Measurements from ENCODE around the gene TMPO.
"Not testable (repeated sequence)": the region's sequence is repeated elsewhere in the genome, so short reads cannot be mapped to it uniquely, and the experiment has no call there.

TMPO gene, protein sequence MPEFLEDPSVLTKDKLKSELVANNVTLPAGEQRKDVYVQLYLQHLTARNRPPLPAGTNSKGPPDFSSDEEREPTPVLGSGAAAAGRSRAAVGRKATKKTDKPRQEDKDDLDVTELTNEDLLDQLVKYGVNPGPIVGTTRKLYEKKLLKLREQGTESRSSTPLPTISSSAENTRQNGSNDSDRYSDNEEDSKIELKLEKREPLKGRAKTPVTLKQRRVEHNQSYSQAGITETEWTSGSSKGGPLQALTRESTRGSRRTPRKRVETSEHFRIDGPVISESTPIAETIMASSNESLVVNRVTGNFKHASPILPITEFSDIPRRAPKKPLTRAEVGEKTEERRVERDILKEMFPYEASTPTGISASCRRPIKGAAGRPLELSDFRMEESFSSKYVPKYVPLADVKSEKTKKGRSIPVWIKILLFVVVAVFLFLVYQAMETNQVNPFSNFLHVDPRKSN

DNA sequence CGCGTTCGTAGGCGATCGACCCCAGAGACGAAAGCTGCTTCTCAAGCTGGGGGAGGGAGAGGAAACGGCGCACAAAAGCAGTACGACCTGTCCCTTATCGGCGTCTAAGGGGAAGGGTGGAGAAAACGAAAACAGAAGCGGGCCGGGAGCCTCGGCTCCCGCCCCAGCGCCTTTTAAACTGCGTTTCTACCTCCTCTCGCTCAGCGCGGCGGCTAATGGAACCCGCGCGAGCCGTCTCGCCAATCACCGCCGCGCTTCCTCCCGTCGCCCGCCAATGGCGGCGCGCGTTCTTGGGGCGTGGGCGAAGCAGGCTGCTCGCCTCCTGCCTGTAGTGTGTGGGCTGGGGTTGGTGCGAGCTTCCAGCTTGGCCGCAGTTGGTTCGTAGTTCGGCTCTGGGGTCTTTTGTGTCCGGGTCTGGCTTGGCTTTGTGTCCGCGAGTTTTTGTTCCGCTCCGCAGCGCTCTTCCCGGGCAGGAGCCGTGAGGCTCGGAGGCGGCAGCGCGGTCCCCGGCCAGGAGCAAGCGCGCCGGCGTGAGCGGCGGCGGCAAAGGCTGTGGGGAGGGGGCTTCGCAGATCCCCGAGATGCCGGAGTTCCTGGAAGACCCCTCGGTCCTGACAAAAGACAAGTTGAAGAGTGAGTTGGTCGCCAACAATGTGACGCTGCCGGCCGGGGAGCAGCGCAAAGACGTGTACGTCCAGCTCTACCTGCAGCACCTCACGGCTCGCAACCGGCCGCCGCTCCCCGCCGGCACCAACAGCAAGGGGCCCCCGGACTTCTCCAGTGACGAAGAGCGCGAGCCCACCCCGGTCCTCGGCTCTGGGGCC lies at the start of gene TMPO:
TMPO (plus strand) TSS at position 304 of the 824 bp plus-strand sequence; CDS start at position 582, 278 bp downstream.
- DNase-seq = peak; percentile 72

- no peak for DNase-seq
Observed at GRCh38 chr12:98465950-98466602, 49.3 kb upstream of the TMPO start.

GRCh38 chr12:98466640-98467400 lies 48.6 kb upstream of the TMPO start:
- DNase-seq = no peak

GRCh38 chr12:98469109-98469508 lies 46.3 kb upstream of the TMPO start:
- DNase-seq = no peak

- no peak for DNase-seq
Observed at GRCh38 chr12:98470469-98471082, 44.8 kb upstream of the TMPO start.

GRCh38 chr12:98471085-98471484 lies 44.3 kb upstream of the TMPO start:
- DNase-seq = no peak

DNA sequence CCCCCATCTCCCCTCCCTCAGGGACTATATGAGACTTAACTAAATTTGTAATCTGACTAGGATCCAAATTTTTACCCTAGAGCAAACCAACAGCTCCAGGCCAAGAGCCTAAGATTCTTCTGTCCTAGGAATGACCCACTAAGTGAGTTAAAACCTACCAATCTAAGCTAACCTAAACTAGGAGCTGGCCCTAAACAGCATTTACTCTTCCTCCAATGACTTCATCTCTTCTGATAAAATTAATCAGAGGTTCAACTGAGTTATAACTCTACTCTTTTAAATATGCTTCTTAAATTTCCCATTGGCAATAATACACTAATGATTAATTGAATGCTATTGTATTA lies 39.9 kb upstream of the TMPO start:
- no peak for DNase-seq

- DNase-seq = no peak
Observed at GRCh38 chr12:98478606-98479005, 36.8 kb upstream of the TMPO start.

DNA sequence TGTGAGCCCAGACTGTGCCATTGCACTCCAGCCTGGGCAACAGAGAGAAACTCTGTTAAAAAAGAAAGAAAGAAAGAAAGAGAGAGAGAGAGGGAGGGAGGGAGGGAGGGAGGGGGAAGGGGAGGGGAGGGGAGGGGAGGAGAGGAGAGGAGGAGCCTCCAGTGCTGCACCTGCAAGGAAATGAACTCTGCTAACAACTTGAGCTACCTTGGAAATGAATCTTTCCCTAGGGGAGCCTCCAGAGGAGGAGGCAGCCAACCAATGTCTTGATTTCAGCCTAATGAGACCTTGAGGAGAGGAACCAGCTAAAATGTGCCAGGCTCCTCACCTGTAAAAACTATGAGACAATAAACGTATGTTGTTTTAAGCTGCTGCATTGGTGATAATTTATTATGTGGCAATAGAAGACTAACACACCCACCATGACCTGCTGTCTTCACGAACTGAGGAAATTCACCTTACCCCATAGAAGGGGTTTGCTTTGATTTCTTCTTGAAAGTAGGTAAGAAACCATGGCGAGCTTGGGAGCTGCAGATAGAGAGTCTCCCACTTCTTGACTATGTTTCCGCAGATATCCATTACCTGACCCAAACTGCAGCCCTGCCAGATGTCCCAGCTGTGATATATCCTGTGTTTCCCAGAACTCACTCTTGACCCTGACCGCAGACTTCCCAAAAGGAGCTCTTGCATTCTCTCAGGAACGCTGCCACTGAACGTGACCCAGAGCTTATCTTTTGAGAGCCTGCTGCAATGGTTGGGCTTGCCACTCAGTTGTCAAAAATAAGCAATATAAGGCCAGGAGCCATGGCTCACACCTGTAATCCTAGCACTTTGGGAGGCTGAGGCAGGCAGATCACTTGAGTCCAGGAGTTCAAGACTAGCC lies 31.5 kb upstream of the TMPO start:
- DNase-seq = no peak

DNA sequence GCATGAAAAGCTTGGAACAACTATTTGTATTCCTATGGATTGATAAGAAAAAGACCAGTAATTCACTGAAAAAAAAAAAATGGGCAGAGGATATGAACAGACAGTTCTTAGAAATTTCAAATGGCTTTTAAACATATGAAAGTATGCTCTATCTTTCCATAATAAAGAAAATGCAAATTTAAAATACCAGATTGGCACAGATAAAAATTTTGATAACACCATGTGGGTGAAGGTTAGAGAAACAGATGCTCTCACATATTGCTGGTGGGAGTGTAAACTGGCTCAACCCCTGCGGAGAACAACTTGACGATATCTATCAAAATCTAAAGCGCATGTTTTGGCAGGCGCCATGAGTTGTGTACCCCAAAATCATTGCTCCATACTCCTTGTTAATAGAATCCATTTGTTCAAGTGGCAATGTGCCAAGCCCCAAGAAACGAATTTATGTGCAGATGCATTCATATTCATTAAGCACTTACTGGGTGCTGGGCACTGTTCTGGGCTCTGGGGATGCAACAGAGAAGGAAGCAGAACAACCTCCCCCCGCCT lies 29.5 kb upstream of the TMPO start:
- no peak for DNase-seq

DNA sequence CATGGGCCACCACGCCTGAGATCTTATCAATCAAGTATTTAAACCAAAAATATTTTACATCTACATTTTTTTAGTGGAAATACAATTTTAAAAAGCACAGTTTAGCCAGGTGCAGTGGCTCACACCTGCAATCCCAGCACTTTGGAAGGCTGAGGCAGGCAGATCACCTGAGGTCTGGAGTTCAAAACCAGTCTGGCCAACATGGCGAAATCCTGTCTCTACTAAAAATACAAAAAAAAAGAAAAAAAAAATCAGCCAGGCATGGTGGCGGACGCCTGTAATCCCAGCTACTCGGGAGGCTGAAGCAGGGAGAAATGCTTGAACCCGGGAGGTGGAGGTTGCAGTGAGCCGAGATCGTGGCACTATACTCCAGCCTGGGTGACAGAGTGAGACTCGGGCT lies 27.0 kb upstream of the TMPO start:
- DNase-seq = not testable (repeated sequence)

GRCh38 chr12:98489176-98489575 lies 26.2 kb upstream of the TMPO start:
- no peak for DNase-seq

DNA sequence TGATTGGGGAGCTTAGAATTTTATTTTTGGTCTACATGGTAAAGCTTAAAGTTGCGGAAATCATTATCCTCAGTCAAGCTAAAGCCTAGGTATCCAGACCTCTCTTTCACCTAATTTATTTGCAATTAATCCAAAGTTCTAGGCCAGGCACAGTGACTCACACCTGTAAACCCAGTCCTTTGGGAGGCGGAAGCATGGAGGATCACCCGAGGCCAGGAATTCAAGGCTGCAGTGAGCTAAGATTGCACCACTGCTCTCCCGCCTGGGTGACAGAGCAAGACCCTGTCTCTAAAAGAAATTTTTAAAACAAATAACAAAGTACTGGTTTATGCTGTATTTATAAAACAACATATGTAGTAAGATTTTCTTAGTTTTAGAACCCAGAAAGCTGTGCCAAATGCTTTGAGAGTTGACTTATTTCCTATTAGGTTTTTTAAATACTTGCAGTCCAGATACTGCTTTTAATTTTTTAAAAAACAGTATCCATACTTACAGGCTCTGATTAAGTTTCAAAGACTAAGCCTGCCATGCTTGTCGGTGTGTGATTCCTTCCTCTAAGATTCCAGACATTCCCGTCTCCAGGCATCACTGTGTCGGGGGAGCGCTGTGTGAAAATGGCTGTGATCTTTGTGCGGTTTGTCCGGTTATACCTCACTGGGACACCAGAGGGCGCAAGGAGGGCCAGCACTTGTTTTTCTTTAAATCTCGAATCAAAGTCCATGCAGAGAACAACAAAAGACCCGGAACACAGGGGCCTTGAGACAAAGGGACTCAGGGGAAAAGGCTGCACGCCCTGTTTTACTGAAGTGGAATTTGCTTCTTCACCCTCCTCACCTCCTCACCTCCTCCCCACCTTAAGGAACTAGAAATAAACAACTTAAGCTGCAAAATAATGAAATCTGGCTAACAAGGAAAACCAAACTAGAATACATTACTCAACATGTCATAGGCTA lies 24.6 kb upstream of the TMPO start:
- peak; percentile 26 for DNase-seq

DNA sequence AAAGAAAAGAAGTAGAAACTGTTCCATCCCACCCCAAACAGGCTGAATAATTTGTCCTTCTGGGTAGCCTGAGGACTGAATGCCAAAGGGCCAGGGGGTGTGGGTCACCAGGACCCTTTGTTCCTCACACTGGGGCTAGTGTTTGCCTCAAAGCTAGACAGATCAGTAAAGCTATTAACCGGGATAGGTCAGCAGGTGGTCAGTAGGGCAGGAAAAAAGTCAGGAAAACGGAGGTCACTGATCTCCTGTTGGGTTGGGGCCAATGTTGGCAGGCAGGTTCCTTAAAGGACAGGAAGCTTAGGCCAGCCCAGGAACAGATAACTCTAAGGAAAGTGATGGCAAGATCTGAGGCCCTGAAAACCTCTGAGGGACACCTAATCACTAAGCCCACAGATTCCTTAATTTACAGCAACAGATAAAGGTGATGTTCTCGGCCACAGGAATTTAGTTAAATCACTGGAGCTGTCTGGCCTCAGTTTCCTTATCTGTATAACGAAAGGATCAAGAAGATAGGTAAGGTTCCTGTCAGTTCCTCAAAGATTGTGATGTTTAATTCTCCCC lies 22.7 kb upstream of the TMPO start:
- DNase-seq = no peak

DNA sequence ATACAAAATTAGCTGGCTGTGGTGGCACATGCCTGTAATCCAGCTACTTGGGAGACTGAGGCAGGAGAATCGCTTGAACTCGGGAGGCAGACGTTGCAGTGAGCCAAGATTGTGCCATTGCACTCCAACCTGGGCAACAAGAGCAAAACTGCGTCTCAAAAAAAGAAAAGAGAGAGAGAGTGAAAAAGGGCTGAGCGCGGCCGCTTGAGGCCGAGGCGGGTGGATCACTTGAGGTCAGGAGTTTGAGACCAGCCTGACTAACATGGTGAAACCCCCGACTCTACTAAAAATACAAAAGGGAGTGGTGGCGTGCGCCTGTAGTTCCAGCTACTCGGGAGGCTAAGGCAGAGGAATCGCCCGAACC lies 14.1 kb upstream of the TMPO start:
- not testable (repeated sequence) for DNase-seq

DNA sequence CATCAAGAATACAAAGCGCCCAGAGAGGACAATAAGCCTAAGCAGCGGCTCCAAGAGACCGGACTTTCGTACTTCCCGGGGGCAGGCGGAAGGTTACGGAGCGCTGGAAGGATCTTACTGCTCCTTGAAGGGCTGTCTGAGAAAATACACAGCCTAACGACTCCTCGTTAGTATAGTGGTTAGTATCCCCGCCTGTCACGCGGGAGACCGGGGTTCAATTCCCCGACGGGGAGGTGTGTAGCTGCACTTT lies 12.1 kb upstream of the TMPO start:
- DNase-seq = peak; percentile 34

DNA sequence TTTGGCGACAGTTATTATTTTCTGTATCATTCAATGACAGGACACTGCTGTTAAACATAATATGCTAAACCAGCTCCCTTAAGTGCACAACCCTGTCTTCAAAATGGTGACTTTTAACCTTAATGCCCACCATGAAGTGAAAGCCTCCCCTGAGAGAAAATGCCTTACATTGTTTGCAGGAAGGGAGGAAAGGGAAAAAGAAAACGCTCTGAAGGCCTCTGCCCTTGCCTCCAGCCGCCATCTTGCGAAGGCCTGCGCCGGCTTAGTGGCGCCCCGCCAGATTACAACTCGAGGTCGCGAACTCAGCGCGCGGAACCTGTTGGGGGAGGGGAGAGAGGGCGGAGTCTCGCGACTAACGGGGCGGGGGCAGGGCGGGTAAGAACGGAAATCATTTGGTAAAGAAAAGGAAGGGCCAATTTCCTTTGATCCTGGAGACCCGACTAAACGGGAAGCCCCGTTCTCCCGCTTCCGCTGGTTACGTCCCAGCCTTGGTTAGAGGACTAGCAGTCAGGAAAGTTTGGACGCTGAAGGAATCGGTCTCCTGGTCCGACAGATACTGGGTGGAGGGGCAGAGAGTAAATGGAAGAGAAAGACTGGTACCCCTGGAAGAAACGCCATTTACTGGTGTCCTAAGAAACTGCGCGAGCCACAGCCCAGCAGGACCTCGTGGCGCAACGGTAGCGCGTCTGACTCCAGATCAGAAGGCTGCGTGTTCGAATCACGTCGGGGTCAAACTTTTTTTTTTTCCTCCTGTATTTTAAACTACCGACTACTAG lies 11.6 kb upstream of the TMPO start:
- DNase-seq = peak; percentile 38

DNA sequence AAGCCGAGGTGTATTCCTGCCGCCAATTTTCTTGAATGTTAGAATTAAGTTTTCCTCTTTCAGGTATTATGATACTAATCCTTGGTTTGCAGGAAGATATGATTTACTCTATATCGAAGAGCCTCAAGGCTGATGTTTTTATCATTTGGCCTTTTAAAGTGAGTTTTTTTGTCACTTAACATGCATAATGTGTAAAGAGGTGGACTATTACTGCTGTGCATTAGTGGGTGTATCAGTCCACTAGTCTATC lies 11.1 kb upstream of the TMPO start:
- DNase-seq = no peak

- no peak for DNase-seq
Observed at GRCh38 chr12:98509063-98509462, 6.3 kb upstream of the TMPO start.
